Trophoblast cell (in vitro differentiated cells and primary cell): ENCODE results near the gene OLIG1.

Experiments used
- DNase-seq, 2 donors: peaks; one replicate each; pipeline ENCODE4 v3.0.0-alpha.2; 2016
- H2AFZ ChIP-seq: 2 replicates; pipeline ENCODE4 v1.6.1; 2013; ENCODE audit warnings: low read length, moderate library complexity, mild to moderate bottlenecking; ENCODE audit not compliant: insufficient read depth, poor library complexity
- H2AK5ac ChIP-seq: 2 replicates; pipeline ENCODE4 v1.6.1; 2013; ENCODE audit warnings: mild to moderate bottlenecking, low read length
- H2BK120ac ChIP-seq: 2 replicates; pipeline ENCODE4 v1.6.1; 2013; ENCODE audit warnings: low read length, mild to moderate bottlenecking, moderate library complexity; ENCODE audit not compliant: insufficient read depth, poor library complexity
- H2BK12ac ChIP-seq: 2 replicates; pipeline ENCODE4 v1.6.1; 2013; ENCODE audit warnings: mild to moderate bottlenecking, low read length, moderate library complexity
- H2BK5ac ChIP-seq: 2 replicates; pipeline ENCODE4 v1.6.1; 2013; ENCODE audit warnings: low read length, low read depth, moderate library complexity, mild to moderate bottlenecking; ENCODE audit not compliant: poor library complexity
- H3K14ac ChIP-seq: 2 replicates; pipeline ENCODE4 v1.6.1; 2013; ENCODE audit warnings: mild to moderate bottlenecking, low read length
- H3K18ac ChIP-seq: 2 replicates; pipeline ENCODE4 v1.6.1; 2013; ENCODE audit warnings: mild to moderate bottlenecking, low read length
- H3K23ac ChIP-seq: 2 replicates; pipeline ENCODE4 v1.6.1; 2013; ENCODE audit warnings: low read length
- H3K27ac ChIP-seq: 2 replicates; pipeline ENCODE4 v1.5.1; 2013; ENCODE audit warnings: low read depth, mild to moderate bottlenecking, inconsistent platforms, low read length, moderate library complexity
- H3K27me3 ChIP-seq: 2 replicates; pipeline ENCODE4 v1.6.1; 2013; ENCODE audit warnings: inconsistent platforms, mild to moderate bottlenecking, low read length, moderate library complexity; ENCODE audit not compliant: insufficient read depth
- H3K36me3 ChIP-seq, 2 experiments: 1 replicate in 1 of 2; 2 replicates in 1 of 2; pipeline ENCODE4 v1.6.1; 2013; ENCODE audit warnings: low read length in 2 of 2, mild to moderate bottlenecking in 2 of 2, moderate library complexity in 1 of 2; ENCODE audit not compliant: insufficient read depth in 2 of 2, control insufficient read depth in 1 of 2
- H3K4ac ChIP-seq: 2 replicates; pipeline ENCODE4 v1.6.1; 2013; ENCODE audit warnings: low read depth, mild to moderate bottlenecking, low read length, moderate library complexity
- H3K4me1 ChIP-seq, 2 experiments: 1 replicate in 1 of 2; 2 replicates in 1 of 2; pipeline ENCODE4 v1.6.1; 2013; ENCODE audit warnings: low read length in 2 of 2, mild to moderate bottlenecking in 2 of 2, moderate library complexity in 1 of 2; ENCODE audit not compliant: insufficient read depth in 2 of 2, control insufficient read depth in 1 of 2
- H3K4me2 ChIP-seq: 2 replicates; pipeline ENCODE4 v1.6.1; 2013; ENCODE audit warnings: inconsistent platforms, mild to moderate bottlenecking, low read length, moderate library complexity
- H3K4me3 ChIP-seq: 2 replicates; pipeline ENCODE4 v1.5.1; 2013; ENCODE audit warnings: mild to moderate bottlenecking, low read depth, low read length, inconsistent platforms
- H3K79me1 ChIP-seq: one replicate; pipeline ENCODE4 v1.6.1; 2013; ENCODE audit warnings: low read length
- H3K79me2 ChIP-seq: 2 replicates; pipeline ENCODE4 v1.6.1; 2013; ENCODE audit warnings: low read length, mild to moderate bottlenecking; ENCODE audit not compliant: control insufficient read depth, insufficient read depth, poor library complexity
- H3K9ac ChIP-seq: 2 replicates; pipeline ENCODE4 v1.6.1; 2013; ENCODE audit warnings: mild to moderate bottlenecking, low read length
- H3K9me3 ChIP-seq: 2 replicates; pipeline ENCODE4 v1.6.1; 2013; ENCODE audit warnings: low read depth, mild to moderate bottlenecking, control low read depth, inconsistent platforms, low read length; ENCODE audit not compliant: insufficient read depth
- H4K12ac ChIP-seq: 2 replicates; pipeline ENCODE4 v1.6.1; 2013; ENCODE audit warnings: low read depth, mild to moderate bottlenecking, low read length, moderate library complexity
- H4K8ac ChIP-seq: 2 replicates; pipeline ENCODE4 v1.6.1; 2013; ENCODE audit warnings: low read depth, mild to moderate bottlenecking, low read length, moderate library complexity
- H4K91ac ChIP-seq: one replicate; pipeline ENCODE4 v1.6.1; 2013; ENCODE audit warnings: low read depth, mild to moderate bottlenecking, low read length, moderate library complexity
- WGBS: extraction: QIAGEN DNeasy Blood & Tissue Kit; methylation state at CpG from one replicate; pipeline ENCODE4 v1.1.7; 2013; ENCODE audit warnings: missing lambda C conversion rate; ENCODE audit not compliant: insufficient read length, insufficient coverage; ENCODE audit errors: extremely low coverage; 5-methylcytosine and 5-hydroxymethylcytosine counted together

OLIG1 gene

DNA sequence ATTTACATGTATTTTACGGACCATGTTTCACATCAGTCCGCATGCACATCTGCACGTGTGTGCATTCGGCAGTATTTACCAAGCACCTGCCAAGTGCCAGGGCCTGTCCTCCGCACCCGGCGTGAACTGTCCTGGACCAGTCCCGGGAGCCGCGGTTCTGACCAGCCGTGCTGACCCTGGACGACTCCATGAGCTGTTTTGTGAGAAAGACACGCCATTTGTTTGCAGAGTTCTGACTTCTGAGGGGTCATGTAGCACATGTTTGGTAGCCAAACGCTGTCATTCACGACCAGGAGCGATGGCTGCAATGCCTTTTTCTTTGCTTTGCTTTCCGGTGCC lies 47.5 kb upstream of the OLIG1 start:
- Histone ChIP-seq H2BK5ac (no peak overlapping the region), H3K4me3 (no peak overlapping the region), H3K79me2 (no peaks in the 10 kb centered on the region), H3K4me1 (peaks cover 9 to 12% of the 10 kb centered on the region in 2 experiments), H4K91ac (no peak overlapping the region), H3K4ac (no peak overlapping the region), H3K27me3 (peaks cover 86% of the 10 kb centered on the region), H3K14ac (no peak overlapping the region), H4K12ac (no peak overlapping the region), H3K18ac (no peak overlapping the region), H3K4me2 (no peak overlapping the region), H3K9ac (no peak overlapping the region), H3K9me3 (peaks cover 10% of the 10 kb centered on the region), H3K36me3 (no peaks in the 10 kb centered on the region), H2BK12ac (no peak overlapping the region), H2AFZ (no peak overlapping the region), H2AK5ac (no peak overlapping the region), H3K23ac (no peak overlapping the region), H2BK120ac (no peak overlapping the region), H3K79me1 (no peaks in the 10 kb centered on the region), H3K27ac (no peak overlapping the region), H4K8ac (no peak overlapping the region)
- no peak for DNase-seq
- no CpG with 5 or more reads among the region's 17 CpGs for WGBS

DNA sequence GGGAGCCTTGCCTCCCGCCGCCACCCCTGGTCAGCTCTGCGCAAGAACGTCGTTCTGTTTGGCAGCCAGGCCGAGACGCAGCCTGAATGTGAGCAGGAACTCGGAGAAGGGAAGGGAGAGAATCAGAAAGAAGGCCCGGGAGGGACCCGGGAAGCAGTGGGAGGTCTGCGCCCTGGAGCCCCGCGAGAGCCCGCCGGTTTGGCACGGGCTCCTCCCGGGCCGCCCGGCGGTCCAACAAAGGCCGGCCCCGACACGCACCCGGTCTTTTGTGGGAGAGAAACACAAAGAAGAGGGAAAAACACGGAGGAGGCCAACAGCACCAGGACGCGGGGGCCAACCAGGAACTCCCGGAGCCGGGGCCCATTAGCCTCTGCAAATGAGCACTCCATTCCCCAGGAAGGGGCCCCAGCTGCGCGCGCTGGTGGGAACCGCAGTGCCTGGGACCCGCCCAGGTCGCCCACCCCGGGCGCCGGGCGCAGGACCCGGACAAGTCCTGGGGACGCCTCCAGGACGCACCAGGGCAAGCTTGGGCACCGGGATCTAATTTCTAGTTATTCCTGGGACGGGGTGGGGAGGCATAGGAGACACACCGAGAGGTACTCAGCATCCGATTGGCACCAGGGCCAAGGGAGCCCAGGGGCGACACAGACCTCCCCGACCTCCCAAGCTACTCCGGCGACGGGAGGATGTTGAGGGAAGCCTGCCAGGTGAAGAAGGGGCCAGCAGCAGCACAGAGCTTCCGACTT lies 46.9 kb upstream of the OLIG1 start:
- no peak overlapping the region for H3K4me2 ChIP-seq
- H2BK120ac ChIP-seq, result no peak overlapping the region
- no peak overlapping the region for H3K9ac ChIP-seq
- DNase-seq, result no peak
- no peak overlapping the region for H3K14ac ChIP-seq
- H3K27ac ChIP-seq, result no peak overlapping the region
- H4K91ac ChIP-seq, result no peak overlapping the region
- H2AFZ ChIP-seq, result no peak overlapping the region
- H3K36me3 ChIP-seq, result no peaks in the 10 kb centered on the region
- no peak overlapping the region for H2BK12ac ChIP-seq
- no peak overlapping the region for H2BK5ac ChIP-seq
- H3K18ac ChIP-seq, result no peak overlapping the region
- H2AK5ac ChIP-seq, result no peak overlapping the region
- peaks cover 91% of the 10 kb centered on the region for H3K27me3 ChIP-seq
- no CpG with 5 or more reads among the region's 52 CpGs for WGBS
- H4K12ac ChIP-seq, result no peak overlapping the region
- no peak overlapping the region for H3K4ac ChIP-seq
- no peaks in the 10 kb centered on the region for H3K79me1 ChIP-seq
- no peak overlapping the region for H4K8ac ChIP-seq
- H3K4me1 ChIP-seq, result peaks cover 9 to 12% of the 10 kb centered on the region in 2 experiments
- no peak overlapping the region for H3K23ac ChIP-seq
- H3K9me3 ChIP-seq, result peaks cover 10% of the 10 kb centered on the region
- H3K4me3 ChIP-seq, result no peak overlapping the region
- H3K79me2 ChIP-seq, result no peaks in the 10 kb centered on the region

DNA sequence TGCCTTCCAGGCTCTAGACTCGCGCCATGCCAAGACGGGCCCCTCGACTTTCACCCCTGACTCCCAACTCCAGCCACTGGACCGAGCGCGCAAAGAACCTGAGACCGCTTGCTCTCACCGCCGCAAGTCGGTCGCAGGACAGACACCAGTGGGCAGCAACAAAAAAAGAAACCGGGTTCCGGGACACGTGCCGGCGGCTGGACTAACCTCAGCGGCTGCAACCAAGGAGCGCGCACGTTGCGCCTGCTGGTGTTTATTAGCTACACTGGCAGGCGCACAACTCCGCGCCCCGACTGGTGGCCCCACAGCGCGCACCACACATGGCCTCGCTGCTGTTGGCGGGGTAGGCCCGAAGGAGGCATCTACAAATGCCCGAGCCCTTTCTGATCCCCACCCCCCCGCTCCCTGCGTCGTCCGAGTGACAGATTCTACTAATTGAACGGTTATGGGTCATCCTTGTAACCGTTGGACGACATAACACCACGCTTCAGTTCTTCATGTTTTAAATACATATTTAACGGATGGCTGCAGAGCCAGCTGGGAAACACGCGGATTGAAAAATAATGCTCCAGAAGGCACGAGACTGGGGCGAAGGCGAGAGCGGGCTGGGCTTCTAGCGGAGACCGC lies 46.3 kb upstream of the OLIG1 start:
- Histone ChIP-seq H4K8ac (no peak overlapping the region), H2AFZ (no peak overlapping the region), H2BK5ac (no peak overlapping the region), H2AK5ac (no peak overlapping the region), H3K18ac (no peak overlapping the region), H3K4ac (no peak overlapping the region), H3K27me3 (peaks cover 93% of the 10 kb centered on the region), H3K9ac (no peak overlapping the region), H3K4me2 (no peak overlapping the region), H3K4me3 (no peak overlapping the region), H4K91ac (no peak overlapping the region), H3K36me3 (no peaks in the 10 kb centered on the region), H3K4me1 (peaks cover 9 to 12% of the 10 kb centered on the region in 2 experiments), H3K9me3 (peaks cover 10% of the 10 kb centered on the region), H4K12ac (no peak overlapping the region), H3K14ac (no peak overlapping the region), H3K23ac (no peak overlapping the region), H3K79me1 (no peaks in the 10 kb centered on the region), H2BK120ac (no peak overlapping the region), H3K27ac (no peak overlapping the region), H3K79me2 (no peaks in the 10 kb centered on the region), H2BK12ac (no peak overlapping the region)
- DNase-seq, result no peak
- no CpG with 5 or more reads among the region's 49 CpGs for WGBS

DNA sequence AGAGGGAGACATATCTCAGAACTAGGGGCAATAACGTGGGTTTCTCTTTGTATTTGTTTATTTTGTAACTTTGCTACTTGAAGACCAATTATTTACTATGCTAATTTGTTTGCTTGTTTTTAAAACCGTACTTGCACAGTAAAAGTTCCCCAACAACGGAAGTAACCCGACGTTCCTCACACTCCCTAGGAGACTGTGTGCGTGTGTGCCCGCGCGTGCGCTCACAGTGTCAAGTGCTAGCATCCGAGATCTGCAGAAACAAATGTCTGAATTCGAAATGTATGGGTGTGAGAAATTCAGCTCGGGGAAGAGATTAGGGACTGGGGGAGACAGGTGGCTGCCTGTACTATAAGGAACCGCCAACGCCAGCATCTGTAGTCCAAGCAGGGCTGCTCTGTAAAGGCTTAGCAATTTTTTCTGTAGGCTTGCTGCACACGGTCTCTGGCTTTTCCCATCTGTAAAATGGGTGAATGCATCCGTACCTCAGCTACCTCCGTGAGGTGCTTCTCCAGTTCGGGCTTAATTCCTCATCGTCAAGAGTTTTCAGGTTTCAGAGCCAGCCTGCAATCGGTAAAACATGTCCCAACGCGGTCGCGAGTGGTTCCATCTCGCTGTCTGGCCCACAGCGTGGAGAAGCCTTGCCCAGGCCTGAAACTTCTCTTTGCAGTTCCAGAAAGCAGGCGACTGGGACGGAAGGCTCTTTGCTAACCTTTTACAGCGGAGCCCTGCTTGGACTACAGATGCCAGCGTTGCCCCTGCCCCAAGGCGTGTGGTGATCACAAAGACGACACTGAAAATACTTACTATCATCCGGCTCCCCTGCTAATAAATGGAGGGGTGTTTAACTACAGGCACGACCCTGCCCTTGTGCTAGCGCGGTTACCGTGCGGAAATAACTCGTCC lies 45.5 kb upstream of the OLIG1 start:
- H3K4ac ChIP-seq, result no peak overlapping the region
- no peaks in the 10 kb centered on the region for H3K79me1 ChIP-seq
- H4K91ac ChIP-seq, result no peak overlapping the region
- H2BK12ac ChIP-seq, result no peak overlapping the region
- no peak overlapping the region for H2BK120ac ChIP-seq
- H3K9ac ChIP-seq, result no peak overlapping the region
- H4K12ac ChIP-seq, result no peak overlapping the region
- H2BK5ac ChIP-seq, result no peak overlapping the region
- no CpG with 5 or more reads among the region's 40 CpGs for WGBS
- no peak overlapping the region for H2AFZ ChIP-seq
- no peaks in the 10 kb centered on the region for H3K79me2 ChIP-seq
- H3K23ac ChIP-seq, result no peak overlapping the region
- no peak overlapping the region for H3K18ac ChIP-seq
- H4K8ac ChIP-seq, result no peak overlapping the region
- peaks cover 93% of the 10 kb centered on the region for H3K27me3 ChIP-seq
- H2AK5ac ChIP-seq, result no peak overlapping the region
- no peak overlapping the region for H3K14ac ChIP-seq
- DNase-seq, result no peak
- H3K9me3 ChIP-seq, result peaks cover 8% of the 10 kb centered on the region
- peaks cover 9 to 12% of the 10 kb centered on the region in 2 experiments for H3K4me1 ChIP-seq
- H3K36me3 ChIP-seq, result no peaks in the 10 kb centered on the region
- no peak overlapping the region for H3K4me3 ChIP-seq
- H3K4me2 ChIP-seq, result no peak overlapping the region
- H3K27ac ChIP-seq, result no peak overlapping the region
